Activated gamma-delta T cell treated with Interleukin-2 at 50 U/mL for 16 hours (primary cell): ENCODE measurements around the gene ZBED4.

Source experiments
- DNase-seq: peaks from one replicate; pipeline ENCODE4 v3.0.0-alpha.2; 2020

The ZBED4 gene

GRCh38 chr22:49937758-49938564 lies 84.3 kb downstream of the ZBED4 start:
- DNase-seq, result no peak

- no peak for DNase-seq
These were observed 85.0 kb downstream of the ZBED4 start for GRCh38 chr22:49938565-49939136.
